ENCODE data around the gene SLC25A47. TPM values are rescaled to one million over a fixed set of nuclear protein-coding genes. Genes with fewer than 3 reads are reported as not detected.

Gene SLC25A47
- total RNA-seq, 1 donor from 2014 or later, result not detected

- no peak for DNase-seq (ENCODE audit: low spot score)
These were observed 791 bp upstream of the SLC25A47 start for GRCh38 chr14:100322138-100322957.

- DNase-seq (ENCODE audit: low spot score), result no peak
These were observed 786 bp downstream of the SLC25A47 start for GRCh38 chr14:100323942-100324307.

GRCh38 chr14:100325231-100325632 is 2.1 kb downstream of the SLC25A47 start:
- DNase-seq (ENCODE audit: low spot score), result no peak

GRCh38 chr14:100325958-100326357 is 2.8 kb downstream of the SLC25A47 start:
- DNase-seq (ENCODE audit: low spot score), result no peak

GRCh38 chr14:100327128-100327527 is 4.0 kb downstream of the SLC25A47 start:
- no peak for DNase-seq (ENCODE audit: low spot score)

- DNase-seq (ENCODE audit: low spot score), result no peak
These were observed 5.5 kb downstream of the SLC25A47 start for GRCh38 chr14:100328495-100329163.

GRCh38 chr14:100329233-100330006 is 6.3 kb downstream of the SLC25A47 start:
- no peak for DNase-seq (ENCODE audit: low spot score)

- DNase-seq (ENCODE audit: low spot score), result no peak
These were observed 6.8 kb downstream of the SLC25A47 start for GRCh38 chr14:100330007-100330344.

GRCh38 chr14:100330388-100330931 is 7.3 kb downstream of the SLC25A47 start:
- DNase-seq (ENCODE audit: low spot score), result no peak

GRCh38 chr14:100332071-100332639 is 9.0 kb downstream of the SLC25A47 start:
- DNase-seq (ENCODE audit: low spot score), result no peak

GRCh38 chr14:100332797-100333196 is 9.7 kb downstream of the SLC25A47 start:
- no peak for DNase-seq (ENCODE audit: low spot score)

GRCh38 chr14:100333311-100333710 is 10.2 kb downstream of the SLC25A47 start:
- no peak for DNase-seq (ENCODE audit: low spot score)

GRCh38 chr14:100333827-100334226 is 10.7 kb downstream of the SLC25A47 start:
- no peak for DNase-seq (ENCODE audit: low spot score)

- DNase-seq (ENCODE audit: low spot score), result peak; percentile 28
These were observed 11.8 kb downstream of the SLC25A47 start for GRCh38 chr14:100334904-100335303.

GRCh38 chr14:100336618-100337530 is 13.7 kb downstream of the SLC25A47 start:
- DNase-seq (ENCODE audit: low spot score), result peak; percentile 60

- DNase-seq (ENCODE audit: low spot score), result peak; percentile 78
These were observed 16.8 kb downstream of the SLC25A47 start for GRCh38 chr14:100339766-100340422.

GRCh38 chr14:100340423-100340813 is 17.3 kb downstream of the SLC25A47 start:
- DNase-seq (ENCODE audit: low spot score), result peak; percentile 57

- DNase-seq (ENCODE audit: low spot score), result peak; percentile 67
These were observed 18.3 kb downstream of the SLC25A47 start for GRCh38 chr14:100341301-100342031.

- DNase-seq (ENCODE audit: low spot score), result peak; percentile 37
These were observed 19.1 kb downstream of the SLC25A47 start for GRCh38 chr14:100342195-100342594.

All from mesenteric fat pad (tissue), 1 donor.